ENCODE measurements around the gene ZNF101. TPM values are rescaled to one million over a fixed set of nuclear protein-coding genes. Genes with fewer than 3 reads are reported as not detected.
"Not testable (repeated sequence)": the region's sequence is repeated elsewhere in the genome, so short reads cannot be mapped to it uniquely, and the experiment has no call there.

The ZNF101 gene
- total and polyA plus RNA-seq, 8 donors: 2.2 to 9.1 (median 4.5) TPM

- H3K9me3 ChIP-seq: no peaks in the 10 kb centered on the region
- intact Hi-C loops (cut with DNase I; ENCODE audit: low total_unique reads): no loop called here
- WGBS, 5 donors: 2 to 14% (median 5%) methylated on average over 7 to 17 of the region's 17 CpGs
- H3K4me1 ChIP-seq: peaks cover 10 to 32% (median 30%) of the 10 kb centered on the region in 4 donors
- H3K27ac ChIP-seq: peak overlapping the region; percentile 86 to 98 (median 94)
- TF ChIP-seq POLR2A (IDR thresholded peaks at IDR 0.05): no peak
- no peak for TF ChIP-seq CTCF (IDR thresholded peaks at IDR 0.05)
- no peak for TF ChIP-seq EP300 (IDR thresholded peaks at IDR 0.05)
- no peak for TF ChIP-seq POLR2AphosphoS5 (IDR thresholded peaks at IDR 0.05)
- no peak for DNase-seq
- H3K36me3 ChIP-seq: peaks cover 15 to 24% (median 23%) of the 10 kb centered on the region in 4 donors
- peak overlapping the region; percentile 93 to 99 (median 96) for H3K4me3 ChIP-seq
- no peaks in the 10 kb centered on the region for H3K27me3 ChIP-seq
Observed at GRCh38 chr19:19662871-19663255, 5.8 kb upstream of the ZNF101 start.

- H3K9me3 ChIP-seq: no peaks in the 10 kb centered on the region
- no peaks in the 10 kb centered on the region for H3K27me3 ChIP-seq
- peaks cover 10 to 38% (median 35%) of the 10 kb centered on the region in 4 donors for H3K4me1 ChIP-seq
- peak within 1 kb of the TSS; percentile 93 to 99 (median 96) for H3K4me3 ChIP-seq
- H3K36me3 ChIP-seq: peaks cover 10 to 18% (median 16%) of the 10 kb centered on the region in 4 donors
- intact Hi-C loops (cut with DNase I; ENCODE audit: low total_unique reads): no loop called here
- peak; percentile 96 to 99 for DNase-seq
- 0 to 1% (median 0%) methylated on average over 10 to 85 of the region's 85 CpGs for WGBS, 5 donors
- peak in 1 of 4 donors; percentile 62 for TF ChIP-seq POLR2A (IDR thresholded peaks at IDR 0.05)
- TF ChIP-seq EP300 (IDR thresholded peaks at IDR 0.05): no peak
- TF ChIP-seq POLR2AphosphoS5 (IDR thresholded peaks at IDR 0.05): peak; percentile 87 to 96 (median 88)
- peak in 1 of 7 experiments; percentile 18 for TF ChIP-seq CTCF (IDR thresholded peaks at IDR 0.05)
- H3K27ac ChIP-seq: peak within 1 kb of the TSS; percentile 86 to 98 (median 94)
Observed at GRCh38 chr19:19663256-19664120, 5.2 kb upstream of the ZNF101 start, which contains the start of gene ATP13A1. Gene ATP13A1 (minus strand): TSS chr19:19663676. CDS start chr19:19663666, 10 bp downstream.

GRCh38 chr19:19665420-19665948 lies 3.2 kb upstream of the ZNF101 start:
- 94 to 99% (median 97%) methylated on average over 22 of the region's 22 CpGs for WGBS, 5 donors
- intact Hi-C loops (cut with DNase I; ENCODE audit: low total_unique reads); H3K27ac ChIP-seq; H3K27me3 ChIP-seq; H3K9me3 ChIP-seq; H3K4me3 ChIP-seq; H3K36me3 ChIP-seq; DNase-seq: not testable (repeated sequence)
- H3K4me1 ChIP-seq: peaks cover 21 to 51% (median 46%) of the 10 kb centered on the region in 4 donors

DNA sequence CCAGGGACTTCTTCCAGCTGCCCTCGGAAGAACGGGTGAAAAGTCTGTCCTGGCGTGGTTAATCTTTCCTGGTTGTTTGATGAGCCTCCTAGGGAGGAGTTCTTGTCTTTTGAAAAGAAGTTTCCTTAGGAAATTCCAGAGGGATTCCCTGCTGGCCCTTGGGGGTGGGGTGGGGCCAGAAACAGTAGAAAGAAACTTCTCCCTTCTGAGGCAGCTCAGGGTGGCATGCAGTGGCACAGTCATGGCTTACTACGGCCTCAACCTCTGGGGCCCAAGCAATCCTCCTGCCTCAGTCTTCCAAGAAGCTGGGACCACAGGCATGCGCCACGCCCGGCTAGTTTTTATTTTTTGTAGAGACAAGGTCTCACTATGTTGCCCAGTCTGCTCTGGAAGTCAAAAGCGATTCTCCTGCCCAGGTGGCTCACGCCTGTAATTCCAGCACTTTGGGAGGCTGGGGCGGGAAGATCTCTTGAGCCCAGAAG lies 1.5 kb downstream of the ZNF101 start:
- H3K27me3 ChIP-seq: no peaks in the 10 kb centered on the region
- peaks cover 11 to 27% (median 24%) of the 10 kb centered on the region in 4 donors for H3K4me1 ChIP-seq
- 74 to 78% (median 76%) methylated on average over 10 of the region's 10 CpGs for WGBS, 5 donors
- H3K9me3 ChIP-seq: peaks cover 0 to 22% (median 9%) of the 10 kb centered on the region in 4 donors
- intact Hi-C loops (cut with DNase I; ENCODE audit: low total_unique reads): no loop called here
- peak overlapping the region in 1 of 5 donors; percentile 89 for H3K27ac ChIP-seq
- DNase-seq: no peak
- TF ChIP-seq POLR2A (IDR thresholded peaks at IDR 0.05): no peak
- TF ChIP-seq POLR2AphosphoS5 (IDR thresholded peaks at IDR 0.05): no peak
- TF ChIP-seq EP300 (IDR thresholded peaks at IDR 0.05): no peak
- no peak for TF ChIP-seq CTCF (IDR thresholded peaks at IDR 0.05)
- H3K36me3 ChIP-seq: peaks cover 4 to 31% (median 30%) of the 10 kb centered on the region in 4 donors
- peak overlapping the region; percentile 90 to 97 (median 94) for H3K4me3 ChIP-seq
